ENCODE measurements around the gene FCN1.

The FCN1 gene

GRCh38 chr9:134955801-134956200 lies 38.1 kb upstream of the FCN1 start:
- no peaks in the 10 kb centered on the region for H3K9me3 ChIP-seq (ENCODE audit: insufficient read depth, low read length)
- no peaks in the 10 kb centered on the region for H3K36me3 ChIP-seq (ENCODE audit: low read length)
- no peak overlapping the region for H2AFZ ChIP-seq (ENCODE audit: low read depth, low read length, severe bottlenecking)
- H3K79me2 ChIP-seq (ENCODE audit: insufficient read depth, low read length) = no peaks in the 10 kb centered on the region
- H3K9ac ChIP-seq (ENCODE audit: low read length) = no peak overlapping the region
- H3K4me2 ChIP-seq (ENCODE audit: low read depth, low read length, poor library complexity, severe bottlenecking) = no peak overlapping the region
- H3K27ac ChIP-seq (ENCODE audit: low read depth, low read length) = no peak overlapping the region
- TF ChIP-seq CTCF (IDR thresholded peaks at IDR 0.05; ENCODE audit: insufficient read depth, low read length, poor library complexity, severe bottlenecking) = no peak
- no peaks in the 10 kb centered on the region for H3K9me2 ChIP-seq (replicated peaks; ENCODE audit: insufficient read depth, low read length)
- no peaks in the 10 kb centered on the region for H4K20me1 ChIP-seq (ENCODE audit: low read depth, low read length)
- no peaks in the 10 kb centered on the region for H3F3A ChIP-seq (ENCODE audit: insufficient read depth)
- no peak overlapping the region for H3K4me3 ChIP-seq (ENCODE audit: insufficient read depth, low read length, poor library complexity, severe bottlenecking)
- no peaks in the 10 kb centered on the region for H3K27me3 ChIP-seq (ENCODE audit: low read length)

- Histone ChIP-seq H4K20me1 (ENCODE audit: low read depth, low read length) (no peaks in the 10 kb centered on the region), H3K27me3 (ENCODE audit: low read length) (no peaks in the 10 kb centered on the region), H3K4me3 (ENCODE audit: insufficient read depth, low read length, poor library complexity, severe bottlenecking) (no peak overlapping the region), H3K36me3 (ENCODE audit: low read length) (no peaks in the 10 kb centered on the region), H3F3A (ENCODE audit: insufficient read depth) (no peaks in the 10 kb centered on the region), H2AFZ (ENCODE audit: low read depth, low read length, severe bottlenecking) (no peak overlapping the region), H3K9me2 (replicated peaks; ENCODE audit: insufficient read depth, low read length) (no peaks in the 10 kb centered on the region), H3K4me2 (ENCODE audit: low read depth, low read length, poor library complexity, severe bottlenecking) (no peak overlapping the region), H3K27ac (ENCODE audit: low read depth, low read length) (no peak overlapping the region), H3K79me2 (ENCODE audit: insufficient read depth, low read length) (no peaks in the 10 kb centered on the region), H3K9ac (ENCODE audit: low read length) (no peak overlapping the region), H3K9me3 (ENCODE audit: insufficient read depth, low read length) (no peaks in the 10 kb centered on the region)
- no peak for TF ChIP-seq CTCF (IDR thresholded peaks at IDR 0.05; ENCODE audit: insufficient read depth, low read length, poor library complexity, severe bottlenecking)
- no peak for TF ChIP-seq EZH2phosphoT487 (conservative IDR thresholded peaks at IDR 0.05; ENCODE audit: low read length)
Observed at GRCh38 chr9:134955156-134955555, 37.4 kb upstream of the FCN1 start.

GRCh38 chr9:134951994-134952393 lies 34.3 kb upstream of the FCN1 start:
- H3K9me2 ChIP-seq (replicated peaks; ENCODE audit: insufficient read depth, low read length) = no peaks in the 10 kb centered on the region
- no peak overlapping the region for H3K27ac ChIP-seq (ENCODE audit: low read depth, low read length)
- no peaks in the 10 kb centered on the region for H4K20me1 ChIP-seq (ENCODE audit: low read depth, low read length)
- H3K9ac ChIP-seq (ENCODE audit: low read length) = no peak overlapping the region
- no peaks in the 10 kb centered on the region for H3K27me3 ChIP-seq (ENCODE audit: low read length)
- H3K4me2 ChIP-seq (ENCODE audit: low read depth, low read length, poor library complexity, severe bottlenecking) = no peak overlapping the region
- no peak overlapping the region for H3K4me3 ChIP-seq (ENCODE audit: insufficient read depth, low read length, poor library complexity, severe bottlenecking)
- H3K9me3 ChIP-seq (ENCODE audit: insufficient read depth, low read length) = no peaks in the 10 kb centered on the region
- H3K36me3 ChIP-seq (ENCODE audit: low read length) = no peaks in the 10 kb centered on the region
- H3F3A ChIP-seq (ENCODE audit: insufficient read depth) = no peaks in the 10 kb centered on the region
- TF ChIP-seq CTCF (IDR thresholded peaks at IDR 0.05; ENCODE audit: insufficient read depth, low read length, poor library complexity, severe bottlenecking) (no peak), EZH2phosphoT487 (conservative IDR thresholded peaks at IDR 0.05; ENCODE audit: low read length) (no peak)
- no peaks in the 10 kb centered on the region for H3K79me2 ChIP-seq (ENCODE audit: insufficient read depth, low read length)
- no peak overlapping the region for H2AFZ ChIP-seq (ENCODE audit: low read depth, low read length, severe bottlenecking)

GRCh38 chr9:134951461-134951860 lies 33.7 kb upstream of the FCN1 start:
- Histone ChIP-seq H3K27ac (ENCODE audit: low read depth, low read length) (no peak overlapping the region), H3K79me2 (ENCODE audit: insufficient read depth, low read length) (no peaks in the 10 kb centered on the region), H3K9me2 (replicated peaks; ENCODE audit: insufficient read depth, low read length) (no peaks in the 10 kb centered on the region), H3F3A (ENCODE audit: insufficient read depth) (no peaks in the 10 kb centered on the region), H3K4me2 (ENCODE audit: low read depth, low read length, poor library complexity, severe bottlenecking) (no peak overlapping the region), H4K20me1 (ENCODE audit: low read depth, low read length) (no peaks in the 10 kb centered on the region), H3K9me3 (ENCODE audit: insufficient read depth, low read length) (no peaks in the 10 kb centered on the region), H3K36me3 (ENCODE audit: low read length) (no peaks in the 10 kb centered on the region), H3K27me3 (ENCODE audit: low read length) (no peaks in the 10 kb centered on the region), H3K4me3 (ENCODE audit: insufficient read depth, low read length, poor library complexity, severe bottlenecking) (no peak overlapping the region), H3K9ac (ENCODE audit: low read length) (no peak overlapping the region), H2AFZ (ENCODE audit: low read depth, low read length, severe bottlenecking) (no peak overlapping the region)
- TF ChIP-seq CTCF (IDR thresholded peaks at IDR 0.05; ENCODE audit: insufficient read depth, low read length, poor library complexity, severe bottlenecking) = no peak

Measured in SU-DHL-6 (cell line).